NCI-H1417 treated with DMSO at 0.1 percent for 48 hours (cell line): ENCODE data around the gene NGRN.
"Not testable (repeated sequence)": the region's sequence is repeated elsewhere in the genome, so short reads cannot be mapped to it uniquely, and the experiment has no call there.

Experiments used
- DNase-seq: peaks from one replicate; lab custom pipeline; 2025; lab: John Stamatoyannopoulos, UW

The NGRN gene

GRCh38 chr15:90286678-90287077, 21.2 kb downstream of the NGRN start:
- DNase-seq: no peak

- DNase-seq: no peak
Observed at GRCh38 chr15:90287101-90287500, 21.6 kb downstream of the NGRN start.

- DNase-seq: no peak
Observed at GRCh38 chr15:90287946-90288345, 22.5 kb downstream of the NGRN start.

GRCh38 chr15:90291679-90292356, 26.3 kb downstream of the NGRN start:
- no peak for DNase-seq

GRCh38 chr15:90293040-90293810, 27.8 kb downstream of the NGRN start:
- peak; percentile 61 for DNase-seq

DNA sequence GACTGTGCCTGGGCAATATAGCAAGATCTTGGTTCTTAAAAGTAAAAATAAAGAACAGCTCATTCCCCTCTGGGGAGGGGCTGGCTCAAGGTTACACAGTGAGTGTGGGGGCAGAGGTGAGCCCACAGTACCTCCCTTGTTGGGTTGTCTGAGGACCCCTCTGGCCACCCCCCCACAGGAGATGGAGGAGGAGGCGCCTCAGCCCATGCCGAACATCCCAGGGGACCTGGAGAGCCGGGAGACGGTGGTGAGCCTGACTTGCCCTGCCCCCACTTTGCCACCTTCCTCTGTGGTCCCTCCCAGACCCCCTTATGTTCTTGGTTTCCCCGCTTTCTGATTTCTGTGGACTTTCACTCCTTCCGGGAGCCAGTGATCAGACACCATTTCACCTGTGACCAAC, 28.7 kb downstream of the NGRN start:
- no peak for DNase-seq

DNA sequence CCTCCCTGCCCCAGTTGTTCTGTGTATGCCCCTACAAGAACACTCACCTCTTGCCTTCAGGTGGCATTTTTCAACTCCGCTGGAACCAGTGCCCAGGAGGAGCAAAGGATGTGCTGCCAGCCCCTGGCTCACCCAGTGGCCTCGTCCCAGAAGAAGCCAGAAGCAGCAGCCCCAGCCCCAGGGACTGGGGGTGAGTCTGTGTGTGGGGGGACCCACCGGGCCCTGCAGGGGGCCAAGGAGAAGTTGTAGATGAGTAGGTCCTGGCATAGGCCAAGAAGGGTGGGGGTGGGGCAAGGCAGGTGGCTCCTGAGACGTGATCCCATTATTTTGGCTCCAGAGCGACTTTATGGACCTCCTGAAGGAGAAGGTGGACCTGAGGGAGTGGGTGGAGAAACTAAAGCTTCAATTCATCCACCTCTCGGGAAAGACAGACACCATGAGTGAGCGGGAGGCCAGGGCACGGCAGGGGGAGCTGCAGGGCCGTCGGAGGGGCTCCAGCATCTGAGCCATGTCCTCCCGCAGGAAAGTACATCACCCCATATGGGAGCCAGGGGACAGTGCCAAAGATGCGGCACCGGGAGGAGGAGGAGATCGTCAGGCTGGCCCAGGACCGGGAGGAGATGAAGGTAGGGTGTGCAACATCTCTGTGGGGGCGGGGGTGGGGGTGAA, 29.3 kb downstream of the NGRN start:
- DNase-seq: no peak

GRCh38 chr15:90295270-90295648, 29.8 kb downstream of the NGRN start:
- no peak for DNase-seq

DNA sequence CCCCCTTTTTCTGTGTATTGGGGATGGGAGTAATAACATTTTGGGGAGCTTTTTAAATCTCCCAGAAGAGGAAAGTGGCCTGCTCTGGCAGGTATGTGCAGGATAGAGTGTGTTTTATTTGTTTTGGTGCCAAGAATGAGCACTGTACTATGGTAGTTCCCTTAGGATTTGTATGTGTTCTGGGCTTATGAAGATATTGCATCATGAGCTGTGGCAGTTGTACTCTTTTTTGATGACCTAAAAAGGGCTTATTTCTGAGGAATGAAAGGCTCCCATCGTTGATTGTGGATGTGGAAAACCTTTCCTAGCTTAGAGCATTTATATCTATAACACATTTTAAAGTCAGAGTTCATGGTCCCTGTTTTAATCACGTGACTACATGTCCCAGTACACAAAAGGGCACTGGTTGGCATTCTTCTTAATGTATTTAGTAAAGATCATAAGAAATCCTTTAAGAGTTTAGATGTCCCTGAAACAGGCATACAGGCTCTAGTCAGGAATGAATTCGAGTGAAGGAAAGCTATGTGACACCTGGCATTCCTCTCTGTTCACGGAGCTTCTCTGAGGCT, 30.9 kb downstream of the NGRN start:
- not testable (repeated sequence) for DNase-seq

DNA sequence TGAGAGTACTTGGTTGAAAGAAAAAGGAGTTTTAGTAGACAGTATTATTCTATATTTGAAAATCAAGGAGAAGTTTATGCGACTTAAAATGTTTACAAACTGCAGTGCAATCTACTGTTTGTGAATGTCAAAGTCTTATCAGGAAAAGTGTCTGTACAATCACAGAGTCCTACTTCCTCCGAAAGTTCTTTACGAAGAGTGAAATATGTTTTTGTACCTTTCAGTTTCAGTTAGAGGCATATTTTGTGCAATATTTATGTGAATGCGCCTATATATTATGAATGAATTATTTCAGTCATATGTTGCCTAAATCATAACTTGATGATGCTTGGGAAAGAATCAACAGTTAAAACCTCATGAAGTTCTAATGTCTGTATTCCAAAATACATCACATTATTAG, 31.5 kb downstream of the NGRN start:
- DNase-seq: no peak

GRCh38 chr15:90300541-90300940, 35.1 kb downstream of the NGRN start:
- DNase-seq: no peak

GRCh38 chr15:90300988-90301706, 35.7 kb downstream of the NGRN start:
- no peak for DNase-seq

DNA sequence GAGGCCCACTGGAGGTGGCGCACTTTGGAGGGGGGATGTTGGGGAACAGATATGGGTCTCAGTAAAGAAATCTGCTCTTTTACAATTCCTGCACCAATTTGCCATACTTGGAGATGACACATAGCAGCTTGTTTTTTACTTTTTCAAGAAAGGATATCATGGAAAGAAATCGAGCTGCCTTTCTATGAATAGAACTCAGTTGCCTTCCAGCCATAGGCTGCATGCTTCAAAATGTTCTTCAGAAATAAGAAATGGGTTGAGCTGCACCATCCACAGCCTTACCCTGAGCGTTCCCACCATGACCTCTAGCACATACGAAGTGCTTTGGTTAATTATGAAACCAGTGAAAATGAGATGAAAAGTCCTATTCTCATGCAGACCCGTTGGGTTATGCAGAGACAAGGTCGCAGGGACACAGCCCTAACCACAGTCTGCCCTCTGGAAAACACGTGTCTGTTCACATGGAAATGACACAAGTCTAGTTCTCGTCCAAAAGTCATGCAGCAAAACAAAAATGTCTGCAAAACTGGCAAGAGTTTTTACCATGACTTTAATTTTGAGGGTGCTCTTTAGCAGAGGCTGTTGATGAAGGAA, 36.3 kb downstream of the NGRN start:
- DNase-seq: no peak

- DNase-seq: not testable (repeated sequence)
Observed at GRCh38 chr15:90305355-90305754, 39.9 kb downstream of the NGRN start.

DNA sequence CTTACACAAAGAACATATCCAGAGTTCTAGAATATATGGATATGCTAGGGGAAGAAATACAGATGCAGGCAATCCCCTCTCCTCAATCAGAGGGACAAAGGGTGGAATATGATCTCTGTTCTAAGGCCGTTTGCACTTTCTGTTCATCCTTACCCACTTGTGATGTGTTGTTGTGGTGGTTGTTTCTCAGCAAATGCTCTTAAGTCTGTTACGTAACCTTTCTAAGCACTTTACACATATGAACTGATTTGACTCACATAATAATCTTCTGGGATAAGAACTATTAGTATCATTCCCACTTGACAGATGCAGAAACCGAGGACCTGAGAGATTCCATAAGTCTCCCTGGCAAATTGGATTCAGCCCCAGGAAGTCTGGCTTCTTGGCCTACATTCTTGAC, 40.5 kb downstream of the NGRN start:
- DNase-seq: no peak

DNA sequence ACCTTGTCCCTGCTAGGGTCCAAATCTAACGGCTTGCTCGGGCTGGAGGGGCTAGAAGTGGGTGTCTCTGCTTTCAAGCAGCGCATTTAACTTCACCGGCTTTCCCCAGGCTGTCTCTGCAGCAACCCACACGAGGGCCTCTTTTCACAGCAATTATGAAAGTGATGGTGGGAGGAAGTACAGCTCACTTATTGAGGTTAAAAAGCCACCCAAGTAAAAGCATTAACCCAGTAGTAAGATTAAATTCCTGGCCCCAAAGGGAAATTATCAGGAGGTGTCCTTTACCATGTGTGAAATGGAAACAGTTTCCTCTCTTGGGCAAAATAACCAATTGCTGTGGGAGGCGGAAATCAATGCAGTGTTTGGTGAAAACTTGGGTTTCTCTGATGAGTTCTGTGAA, 41.1 kb downstream of the NGRN start:
- DNase-seq: no peak

DNA sequence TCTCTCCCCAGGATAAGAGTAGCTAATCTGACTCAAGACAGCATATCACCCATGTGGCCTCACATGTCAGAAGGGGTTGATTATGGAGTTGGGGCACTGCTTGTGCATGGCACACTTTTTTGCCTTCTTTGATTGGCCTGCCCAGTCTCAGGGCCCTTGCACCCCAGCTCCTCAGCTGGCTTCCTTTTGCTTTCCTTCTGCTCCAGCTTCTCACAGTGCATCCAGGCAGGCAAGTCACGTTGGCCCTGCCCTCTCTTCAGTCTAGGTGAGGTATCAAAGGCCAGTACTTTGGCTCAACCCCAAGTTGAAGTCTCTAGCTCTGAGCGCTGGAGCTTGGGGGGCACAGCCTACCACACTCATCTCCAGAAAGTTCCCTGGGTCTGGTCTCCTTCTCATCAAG, 42.2 kb downstream of the NGRN start:
- DNase-seq: no peak

GRCh38 chr15:90309020-90309419, 43.5 kb downstream of the NGRN start:
- no peak for DNase-seq

- DNase-seq: no peak
Observed at GRCh38 chr15:90315278-90315982, 50.0 kb downstream of the NGRN start.

- no peak for DNase-seq
Observed at GRCh38 chr15:90316139-90316538, 50.7 kb downstream of the NGRN start.

DNA sequence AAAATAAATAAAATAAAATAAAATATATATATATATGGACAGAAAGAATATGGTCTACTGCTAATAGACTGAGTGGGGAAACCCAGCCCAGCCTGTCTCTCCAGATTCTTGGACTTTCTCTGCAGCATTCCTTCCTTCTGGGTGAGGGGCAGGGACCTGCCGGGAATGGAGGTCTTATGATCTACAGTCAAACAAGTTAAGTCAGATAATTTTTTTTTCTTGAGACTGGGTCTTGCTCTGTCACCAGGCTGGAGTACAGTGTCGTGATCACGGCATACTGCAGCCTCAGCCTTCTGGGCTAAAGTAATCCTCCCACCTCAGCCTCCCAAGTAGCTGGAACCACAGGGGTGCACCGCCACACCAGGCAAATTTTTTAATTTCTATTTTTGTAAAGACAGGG, 53.1 kb downstream of the NGRN start:
- no peak for DNase-seq
